Testis (tissue), 2 donors: ENCODE measurements around the gene HES2.

ENCODE experiments used
- CTCF ChIP-seq, 3 experiments: fragments of 450-650 bp in 2 of 3; fragments of 200-600 bp in 1 of 3; sonication (generic) in 1 of 3; IDR thresholded peaks; one replicate each; pipeline ENCODE4 v1.5.1; 2016 to 2019; ENCODE audit warnings: antibody characterized with exemption in 3 of 3, mild to moderate bottlenecking in 2 of 3, moderate library complexity in 1 of 3
- POLR2A ChIP-seq: fragments of 450-650 bp; IDR thresholded peaks from one replicate; pipeline ENCODE4 v1.6.1; 2017; ENCODE audit warnings: antibody characterized with exemption, mild to moderate bottlenecking, moderate library complexity

DNA sequence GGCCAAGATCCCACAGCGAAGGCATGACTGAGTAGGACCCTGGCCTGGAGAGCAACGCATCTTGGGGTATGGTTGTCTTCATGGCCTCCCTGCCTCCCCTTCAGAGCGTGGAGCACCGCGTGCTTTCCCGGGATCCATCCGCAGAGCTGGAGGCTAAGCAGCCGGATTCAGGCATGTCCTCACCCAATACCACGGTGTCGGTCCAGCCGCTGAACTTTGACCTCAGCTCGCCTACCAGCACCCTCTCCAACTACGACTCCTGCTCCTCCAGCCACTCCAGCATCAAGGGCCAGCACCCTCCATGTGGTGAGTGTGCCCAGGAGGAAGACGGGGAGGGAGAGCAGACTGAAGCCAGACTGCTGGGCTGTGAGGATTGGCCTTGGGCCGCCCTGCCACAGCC, 24.7 kb upstream of the HES2 start:
- TF ChIP-seq CTCF (IDR thresholded peaks at IDR 0.05) (no peak), POLR2A (no peak)
